NB4 (cell line): Measurements from ENCODE around the gene KLRC1.

Source experiments
- CTCF ChIP-seq: IDR thresholded peaks from one replicate; pipeline ENCODE4 v1.5.1; 2012; ENCODE audit warnings: low read depth, low read length
- MAX ChIP-seq: IDR thresholded peaks from 2 replicates; pipeline ENCODE4 v1.6.1; 2011; ENCODE audit warnings: low read depth, low read length
- MYC ChIP-seq: IDR thresholded peaks from 2 replicates; pipeline ENCODE4 v1.6.1; 2011; ENCODE audit warnings: low read depth, low read length
- POLR2A ChIP-seq: IDR thresholded peaks from 2 replicates; pipeline ENCODE4 v1.6.1; 2011; ENCODE audit warnings: mild to moderate bottlenecking; ENCODE audit not compliant: insufficient read length; ENCODE audit errors: extremely low read depth

GRCh38 chr12:10400829-10401228 lies 52.3 kb downstream of the KLRC1 start:
- TF ChIP-seq POLR2A, result no peak
- TF ChIP-seq CTCF, result no peak
- TF ChIP-seq MAX, result no peak
- TF ChIP-seq MYC, result no peak
